GM18517 (cell line): Measurements from ENCODE around the gene PTPRD.

Experiments used
- ATAC-seq: cut with Tn5 transposase; IDR thresholded peaks from one replicate; pipeline ENCODE4 v1.9.1; 2021; ENCODE audit warnings: mild to moderate bottlenecking, moderate library complexity; ENCODE audit not compliant: unreplicated experiment

Gene PTPRD

DNA sequence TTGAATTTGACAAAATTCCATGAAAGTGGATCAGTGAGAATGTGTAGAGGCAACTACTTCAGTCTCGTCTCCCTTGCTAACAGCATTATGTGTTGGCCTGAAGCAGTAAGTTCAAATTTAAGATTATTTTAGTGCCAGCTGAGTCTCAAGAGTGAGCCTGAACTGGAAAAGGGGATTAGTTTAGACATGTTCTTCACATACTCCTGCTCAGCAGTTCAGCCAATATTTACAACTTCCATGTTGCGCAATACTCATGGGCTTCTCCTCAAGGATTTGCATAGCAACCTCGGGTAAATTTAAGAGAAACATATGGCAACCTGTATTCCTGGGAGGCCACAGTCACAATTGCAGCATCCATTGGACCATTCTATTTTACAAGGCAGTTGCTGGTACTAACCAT, 553.8 kb downstream of the PTPRD start:
- no peak for ATAC-seq

DNA sequence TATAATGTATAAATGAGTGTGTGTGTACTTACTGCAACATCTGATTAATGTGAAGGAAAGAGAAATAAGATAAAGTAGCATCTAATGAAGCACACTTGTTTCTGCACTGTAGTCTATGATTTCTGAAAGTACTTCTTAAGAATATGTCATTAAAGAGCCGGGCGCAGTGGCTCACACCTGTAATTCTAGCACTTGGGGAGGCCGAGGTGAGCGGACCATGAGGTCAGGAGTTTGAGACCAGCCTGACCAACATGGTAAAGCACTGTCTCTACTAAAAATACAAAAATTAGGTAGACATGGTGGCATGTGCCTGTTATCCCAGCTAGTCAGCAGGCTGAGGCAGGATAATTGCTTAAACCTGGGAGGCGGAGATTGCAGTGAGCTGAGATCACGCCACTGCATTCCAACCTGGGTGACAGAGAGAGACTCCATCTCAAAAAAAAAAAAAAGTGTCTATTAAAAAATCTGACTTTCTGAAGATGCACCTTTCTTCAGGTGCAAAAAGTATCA, 556.9 kb downstream of the PTPRD start:
- no peak for ATAC-seq

DNA sequence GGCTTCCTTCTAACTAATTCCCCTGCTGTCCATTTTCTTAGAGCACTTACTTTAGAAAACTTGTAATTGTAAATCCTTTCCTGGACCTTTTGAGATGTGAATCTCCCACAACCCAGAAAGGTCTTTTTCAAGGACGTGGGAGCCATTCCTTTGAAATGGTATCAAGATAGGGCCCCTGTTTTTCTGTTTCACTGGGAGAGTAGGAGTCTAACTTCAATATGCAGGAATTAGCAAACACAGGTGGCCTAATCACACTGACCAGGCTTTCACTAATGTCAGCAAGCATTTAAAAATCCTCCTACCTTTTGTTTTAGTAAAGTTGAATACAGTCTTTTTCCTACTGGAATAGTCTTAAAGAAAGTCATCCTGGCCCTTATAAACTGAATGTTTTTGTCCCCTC, 558.3 kb downstream of the PTPRD start:
- no peak for ATAC-seq

DNA sequence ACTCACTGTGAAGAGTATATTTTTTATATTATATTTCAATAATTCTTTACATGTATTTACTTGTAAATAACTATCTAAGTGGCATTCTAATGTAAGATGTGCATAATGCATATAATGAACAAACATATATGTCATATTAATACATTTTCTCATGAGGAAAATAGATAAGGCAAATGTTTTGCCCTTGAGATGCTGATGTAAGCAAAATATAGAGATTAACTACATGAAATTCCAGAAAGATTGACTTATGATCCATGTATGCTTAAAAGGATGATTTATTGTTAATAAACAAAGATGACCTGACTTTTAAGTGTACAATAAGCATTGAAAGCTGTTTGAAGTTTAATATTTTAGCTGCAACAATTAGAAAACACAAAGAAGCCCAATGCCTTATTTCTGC, 559.9 kb downstream of the PTPRD start:
- ATAC-seq = no peak

DNA sequence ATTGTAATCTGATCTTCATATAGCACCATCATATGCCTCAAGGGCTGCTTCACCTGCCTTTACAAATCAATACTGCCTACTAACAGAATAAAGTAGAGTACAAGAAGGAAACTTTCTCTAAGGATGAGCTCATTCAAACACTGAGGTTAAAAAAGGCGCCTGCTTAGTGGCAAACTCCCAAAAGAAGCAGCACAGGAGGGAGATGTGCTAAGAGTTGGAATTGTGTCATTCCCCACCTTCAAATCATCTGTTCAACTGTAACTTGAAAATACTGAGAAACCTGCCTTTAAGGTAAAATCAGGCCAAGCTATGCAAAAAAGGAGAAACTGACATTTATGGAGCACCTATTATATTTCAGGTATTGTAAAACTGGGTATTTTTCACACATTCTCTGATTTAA, 560.6 kb downstream of the PTPRD start:
- ATAC-seq = no peak

DNA sequence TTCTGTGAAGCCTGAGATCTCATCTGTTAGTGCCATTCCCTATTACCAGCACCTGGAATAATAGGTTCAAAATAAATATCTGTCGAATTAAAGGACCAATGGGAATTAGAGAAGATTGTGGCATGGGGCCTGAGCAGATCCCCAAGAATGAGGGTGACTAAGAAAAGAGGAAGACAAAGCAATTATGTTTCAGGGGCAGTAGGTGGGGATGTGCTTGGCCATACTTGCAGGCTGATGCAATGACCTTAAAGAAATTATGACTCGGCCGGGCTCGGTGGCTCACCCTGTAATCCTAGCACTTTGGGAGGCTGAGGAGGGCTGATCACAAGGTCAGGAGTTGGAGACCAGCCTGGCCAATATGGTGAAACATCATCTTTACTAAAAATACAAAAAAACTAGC, 562.8 kb downstream of the PTPRD start:
- no peak for ATAC-seq

DNA sequence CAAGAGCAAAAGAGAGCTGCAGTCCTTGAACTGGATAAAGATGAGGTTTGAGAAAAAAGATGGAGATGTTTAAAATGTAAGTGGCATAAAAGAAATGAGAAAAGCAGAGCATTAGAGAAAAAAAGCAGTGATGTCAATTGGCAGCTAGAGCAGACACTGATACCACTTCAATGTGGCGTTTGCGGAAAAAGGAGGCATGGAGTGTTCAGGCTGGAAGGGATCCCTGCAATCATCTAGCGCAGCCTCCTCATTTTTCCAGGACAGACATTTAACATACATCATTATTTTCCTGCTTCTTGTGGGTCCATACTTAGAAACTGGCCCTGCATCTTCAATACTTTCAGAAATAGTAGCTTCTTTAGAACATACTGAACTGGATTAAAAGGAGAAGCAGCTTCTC, 563.8 kb downstream of the PTPRD start:
- ATAC-seq = no peak

DNA sequence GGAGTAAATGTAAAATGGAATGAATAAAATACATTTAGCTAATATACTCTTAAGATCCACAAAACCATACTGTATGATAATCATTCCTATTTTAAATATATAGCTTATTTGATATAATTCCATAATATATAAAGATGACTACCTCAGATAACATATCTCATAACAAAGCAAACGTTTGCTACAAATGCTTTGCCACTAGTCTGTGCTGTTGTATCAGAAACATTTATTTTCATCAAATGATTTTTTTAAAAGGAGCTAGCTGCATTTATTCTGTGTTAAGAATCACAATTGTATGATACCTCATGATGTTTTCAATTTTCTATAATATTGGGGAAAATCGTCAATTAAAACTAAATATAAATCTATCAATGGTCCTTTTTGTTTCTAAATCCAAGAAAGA, 567.2 kb downstream of the PTPRD start:
- ATAC-seq = no peak

DNA sequence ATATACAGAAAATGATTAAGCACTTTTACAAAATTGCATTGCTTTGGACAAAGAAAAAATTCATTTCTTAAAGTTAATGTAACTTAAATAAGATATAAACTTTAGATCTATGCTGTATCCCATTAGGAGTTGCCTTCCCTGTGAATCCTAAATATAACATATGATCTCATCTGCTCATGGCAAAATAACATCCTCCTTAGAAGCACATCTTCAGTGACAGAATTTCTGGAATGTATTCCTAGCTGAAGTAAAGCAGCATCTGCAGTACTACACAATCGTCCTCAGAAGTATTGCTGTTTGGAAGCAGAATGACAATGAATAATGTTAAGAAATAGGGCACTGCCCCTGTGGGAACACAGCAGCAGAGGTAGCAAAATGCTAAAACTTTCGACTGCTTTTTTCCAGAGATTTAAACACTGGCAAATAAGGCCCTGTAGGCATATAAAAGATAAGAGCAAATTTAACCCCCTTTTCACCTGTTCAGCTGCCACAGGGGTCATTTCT, 571.0 kb downstream of the PTPRD start:
- ATAC-seq = no peak

DNA sequence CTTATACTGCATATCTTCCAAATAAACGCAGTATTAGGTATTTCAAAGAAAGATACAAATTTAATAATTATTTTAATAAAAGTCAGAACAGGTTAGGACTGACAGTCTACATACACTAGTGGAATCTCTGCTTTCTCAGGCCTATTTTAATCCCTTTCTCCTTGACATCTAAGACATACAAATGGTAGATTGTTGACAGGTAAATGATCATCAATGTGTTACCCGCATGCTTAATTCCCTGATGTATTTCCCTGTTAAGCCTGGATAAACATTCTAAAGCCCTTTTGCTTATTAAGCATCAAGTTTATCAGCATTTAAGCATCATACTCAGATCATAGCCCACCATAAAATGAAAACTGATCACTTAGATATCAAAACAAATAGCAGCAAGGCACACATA, 576.7 kb downstream of the PTPRD start:
- ATAC-seq = no peak

DNA sequence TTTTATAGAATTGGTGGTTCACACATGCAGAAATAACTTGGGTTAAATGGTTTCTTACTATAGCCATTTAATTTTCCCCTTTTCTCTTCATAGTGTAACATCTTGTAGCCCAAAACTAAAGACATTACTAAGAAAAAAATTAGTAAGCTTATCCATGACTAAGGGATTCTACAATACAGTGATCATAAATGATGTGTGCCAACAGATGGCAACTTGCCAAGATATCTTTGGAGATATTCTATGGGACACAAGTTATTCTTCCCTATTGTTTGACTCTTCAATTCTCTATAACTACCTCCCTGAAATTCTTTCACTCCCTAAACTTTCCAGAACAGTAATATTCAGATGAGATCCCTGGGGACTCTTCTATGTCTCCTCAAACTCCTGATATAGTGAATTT, 580.6 kb downstream of the PTPRD start:
- ATAC-seq = no peak

DNA sequence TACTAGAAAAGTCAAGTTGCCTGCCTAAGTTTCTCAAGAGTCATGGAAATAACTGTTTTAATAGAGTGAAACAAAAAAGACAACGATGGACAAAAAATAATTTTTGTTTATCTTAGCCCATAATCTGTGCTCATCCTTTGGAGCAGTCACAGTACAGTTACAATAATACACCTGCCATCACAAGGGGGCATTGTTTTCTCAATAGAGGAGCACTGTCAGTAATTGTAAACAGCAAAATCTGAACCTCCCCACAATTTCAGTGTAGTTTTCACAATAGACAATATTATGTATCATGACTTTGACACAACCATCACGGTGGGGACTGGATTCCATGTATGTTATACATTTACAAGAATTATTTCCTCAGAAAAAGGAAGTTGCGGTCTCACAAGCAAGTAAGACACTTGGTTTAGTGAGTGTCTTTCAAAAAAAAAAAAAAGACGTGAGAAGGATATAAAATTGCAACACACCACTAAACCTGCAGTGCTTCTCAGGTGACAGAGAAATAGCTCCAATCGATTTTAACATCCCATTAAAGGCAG, 586.3 kb downstream of the PTPRD start:
- no peak for ATAC-seq

DNA sequence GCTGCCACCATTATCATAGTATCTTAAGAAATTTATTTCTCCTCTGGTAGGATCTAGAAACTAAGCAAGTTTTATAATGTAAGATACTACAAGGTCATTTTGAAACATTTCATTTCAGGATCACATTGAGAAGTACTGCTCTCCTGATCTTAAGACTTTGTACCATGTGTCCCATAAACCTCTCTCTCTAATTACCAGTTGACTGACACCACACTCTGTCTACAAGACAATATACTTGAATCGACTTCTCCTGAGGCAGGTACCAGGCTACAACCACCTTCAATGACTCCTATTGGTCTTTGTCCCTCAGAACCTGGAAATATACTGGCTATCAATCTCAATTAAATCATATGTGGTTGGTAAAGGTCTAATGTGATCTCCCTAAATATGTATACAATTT, 597.0 kb downstream of the PTPRD start:
- ATAC-seq = no peak

DNA sequence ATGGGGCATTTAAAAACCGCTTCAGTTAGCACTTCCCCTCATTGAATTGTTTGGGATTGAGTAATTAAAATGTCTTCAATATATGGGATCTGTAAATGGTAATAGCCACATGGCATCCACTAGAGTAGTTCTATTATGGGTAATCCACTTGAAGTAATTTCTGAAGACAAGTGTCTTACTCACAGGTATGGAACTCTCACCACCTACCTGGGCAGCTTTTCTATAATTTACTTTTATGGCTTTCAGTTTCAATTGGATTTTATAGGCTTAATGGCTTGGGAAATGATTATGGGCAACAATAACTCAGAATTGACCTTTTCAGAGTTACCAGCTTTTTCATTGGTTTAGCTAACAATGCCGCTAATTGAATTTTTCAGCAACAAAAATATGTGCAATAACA, 597.9 kb downstream of the PTPRD start:
- no peak for ATAC-seq

DNA sequence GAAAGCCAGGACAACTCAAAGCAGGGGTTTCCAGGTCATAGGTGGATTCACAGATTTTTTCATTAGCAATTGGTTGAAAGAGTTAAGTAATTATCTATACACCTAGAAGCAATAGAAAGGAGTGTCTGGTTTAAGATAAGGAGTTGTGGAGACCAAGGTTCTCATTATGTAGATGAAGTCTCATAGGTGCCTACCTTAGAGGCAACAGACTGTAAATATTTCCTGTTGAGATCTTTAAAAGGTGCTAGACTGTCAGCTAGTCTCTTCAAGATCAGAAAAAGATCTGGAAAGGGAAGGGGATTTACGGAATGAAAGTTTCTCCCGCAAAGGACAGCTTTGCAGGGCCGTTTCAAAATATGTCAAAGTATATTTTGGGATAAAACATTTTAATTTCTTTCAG, 603.4 kb downstream of the PTPRD start:
- ATAC-seq = no peak

DNA sequence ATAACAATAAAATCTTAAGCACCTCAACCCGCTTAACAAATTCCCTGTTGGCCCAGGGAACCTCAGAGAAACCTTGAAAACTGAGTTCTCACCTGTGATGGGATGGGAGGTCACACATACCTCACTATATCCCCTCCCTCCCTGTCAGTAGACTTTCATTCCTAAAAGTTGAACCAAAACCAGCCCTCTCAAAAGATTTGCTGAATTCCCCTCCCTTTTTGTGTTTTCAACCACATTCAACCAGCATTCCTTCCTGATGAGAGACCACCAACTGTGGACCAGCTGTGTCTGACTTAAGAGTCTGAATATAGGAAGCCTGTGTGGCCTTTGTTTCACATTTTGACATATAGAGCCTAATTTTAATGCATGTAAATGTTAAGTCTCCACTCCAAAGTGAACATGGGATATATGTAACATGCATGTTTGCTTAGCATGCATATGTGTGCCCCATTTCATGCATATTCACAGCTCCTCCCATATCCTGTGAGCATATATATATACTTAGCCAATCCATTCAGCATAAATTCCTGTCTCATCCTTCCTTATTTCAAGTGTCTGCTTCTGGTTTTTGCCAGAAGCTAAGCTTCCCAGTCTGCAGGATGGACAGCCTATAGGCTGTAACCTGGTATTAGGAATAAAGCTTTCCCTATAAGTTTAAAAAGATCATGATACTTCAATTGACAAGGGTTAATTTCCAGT, 604.6 kb downstream of the PTPRD start:
- no peak for ATAC-seq

DNA sequence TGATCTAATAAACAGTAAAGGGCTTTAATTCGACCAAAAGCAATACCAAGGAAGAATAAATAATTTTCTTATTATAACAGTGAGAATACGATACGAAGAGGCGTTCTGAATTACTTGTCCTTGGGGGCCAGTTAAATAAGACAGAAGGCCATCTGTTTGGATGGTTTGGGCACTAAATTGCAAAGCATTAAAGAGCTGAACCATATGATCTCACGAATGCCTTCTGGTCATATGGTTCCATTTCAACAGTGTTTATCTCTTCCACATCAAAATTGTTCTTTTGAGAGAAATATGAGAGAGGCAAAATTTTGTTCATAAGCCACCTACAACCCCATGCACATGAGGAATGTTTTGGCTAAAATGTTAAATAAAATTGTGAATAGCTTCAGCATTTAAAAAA, 605.4 kb downstream of the PTPRD start:
- no peak for ATAC-seq

DNA sequence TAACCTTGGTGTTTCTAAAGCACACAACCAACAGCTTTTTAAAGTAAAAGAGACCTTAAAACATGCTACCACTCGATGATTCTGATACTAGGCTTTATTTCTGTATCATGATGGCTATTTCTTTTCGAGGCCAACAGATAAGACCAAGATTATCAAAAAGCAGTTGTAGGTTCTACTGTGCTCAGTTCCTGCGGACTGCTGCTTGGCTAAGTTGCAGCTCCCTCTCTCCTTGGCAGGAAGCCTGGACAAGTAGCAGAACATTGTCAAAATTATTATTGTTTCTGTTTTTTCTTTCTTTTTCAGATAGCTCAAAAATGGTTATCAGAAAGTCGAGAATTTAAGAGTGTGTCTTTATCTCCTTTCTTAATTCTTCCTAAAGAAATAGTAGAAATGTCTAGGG, 607.6 kb downstream of the PTPRD start:
- ATAC-seq = no peak

DNA sequence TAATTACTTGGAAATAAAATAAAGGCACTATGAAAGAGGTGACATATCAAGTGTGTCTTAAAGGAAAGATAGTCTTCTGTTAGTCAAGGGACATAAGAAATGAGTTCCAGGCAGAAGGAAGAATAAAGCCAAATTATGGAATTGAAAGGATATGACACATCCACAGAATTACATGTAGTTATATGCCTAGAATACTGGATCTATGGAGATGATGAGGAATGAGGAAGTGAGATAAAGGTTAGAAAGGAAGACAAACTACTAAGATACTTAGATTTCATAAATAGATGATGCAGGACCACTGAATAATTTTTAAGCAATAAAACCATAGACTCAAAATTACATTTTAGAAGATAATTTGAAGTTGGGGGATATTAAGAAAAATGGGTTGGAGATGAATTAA, 609.8 kb downstream of the PTPRD start:
- ATAC-seq = no peak

DNA sequence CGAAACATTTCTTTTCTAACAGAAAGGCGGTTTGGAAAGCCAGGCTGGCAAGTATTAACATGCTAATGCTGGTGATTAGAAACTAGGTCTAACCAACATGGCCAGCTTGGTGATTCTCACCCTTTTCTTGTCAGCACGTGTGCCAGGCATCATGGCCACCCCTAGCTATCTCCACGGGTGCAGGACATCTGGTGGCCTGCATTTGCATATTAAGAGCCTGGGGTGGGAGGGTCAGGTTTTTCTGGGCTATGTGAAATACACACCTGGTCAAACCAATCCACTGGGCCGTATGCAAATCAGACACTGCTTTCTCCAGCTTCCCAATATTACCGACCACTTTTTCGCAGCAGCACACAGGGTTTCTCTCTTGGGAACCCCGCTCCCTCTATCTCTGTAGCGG, 612.1 kb downstream of the PTPRD start:
- ATAC-seq = no peak

DNA sequence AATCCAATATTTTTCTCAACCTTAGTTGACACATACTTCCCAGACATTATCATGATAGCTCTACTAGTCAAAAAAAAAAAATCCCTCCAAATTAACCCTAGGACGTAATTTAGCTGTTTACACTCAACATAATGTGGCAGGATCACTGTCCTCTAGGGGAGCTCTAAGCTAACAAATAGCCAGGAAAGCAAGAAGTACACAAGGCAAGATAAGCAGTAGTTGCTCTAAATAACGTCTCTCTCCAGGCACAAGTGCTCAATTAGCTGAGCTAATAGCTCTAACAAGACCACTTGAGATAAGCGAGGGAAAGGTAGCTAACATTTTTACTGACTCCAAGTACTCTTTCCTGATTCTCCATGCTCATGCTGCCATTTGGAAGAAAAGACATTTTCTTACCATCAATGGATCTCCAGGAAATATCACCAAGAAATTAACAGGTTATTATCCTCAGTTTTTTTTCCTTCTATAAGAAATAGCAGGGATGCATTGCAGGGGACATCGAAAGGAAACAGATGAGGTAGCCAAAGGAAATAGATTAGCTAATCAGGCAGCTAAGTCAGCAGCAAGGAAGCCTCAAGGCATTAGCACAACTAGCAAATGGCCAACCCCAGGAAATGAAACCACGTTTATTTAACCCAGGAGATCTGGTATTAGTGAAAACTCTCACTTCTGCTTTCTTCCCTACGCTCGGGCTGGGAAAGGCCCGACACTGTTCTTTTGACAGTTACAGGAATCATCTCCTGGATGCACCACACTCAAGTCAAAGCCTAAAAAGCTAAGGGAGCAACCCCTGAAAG, 614.1 kb downstream of the PTPRD start:
- ATAC-seq = no peak

DNA sequence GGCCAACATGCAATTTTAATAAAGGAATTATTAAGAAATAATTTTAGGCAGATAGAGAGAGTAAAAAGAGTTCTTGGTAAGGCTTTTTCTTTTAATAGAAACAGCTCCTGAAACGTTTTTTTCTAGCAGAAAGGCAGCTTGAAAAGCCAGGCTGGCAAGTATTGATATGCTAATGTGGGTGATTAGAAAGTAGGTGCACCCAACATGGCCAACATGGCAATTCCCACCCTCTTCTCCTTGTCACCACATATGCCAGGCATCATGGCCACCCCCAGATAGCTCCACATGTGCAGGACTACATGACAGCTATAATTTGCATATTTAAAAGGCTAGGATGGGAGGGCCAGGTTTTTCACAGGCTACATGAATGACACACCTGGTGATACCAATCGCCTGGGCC, 615.2 kb downstream of the PTPRD start:
- no peak for ATAC-seq
